ENCODE results near the gene ORC2. TPM values are rescaled to one million over a fixed set of nuclear protein-coding genes. Genes with fewer than 3 reads are reported as not detected.

ORC2 gene
- total RNA-seq, 3 donors from 2014 or later = 11.8 to 33.1 (median 23.3) TPM

DNA sequence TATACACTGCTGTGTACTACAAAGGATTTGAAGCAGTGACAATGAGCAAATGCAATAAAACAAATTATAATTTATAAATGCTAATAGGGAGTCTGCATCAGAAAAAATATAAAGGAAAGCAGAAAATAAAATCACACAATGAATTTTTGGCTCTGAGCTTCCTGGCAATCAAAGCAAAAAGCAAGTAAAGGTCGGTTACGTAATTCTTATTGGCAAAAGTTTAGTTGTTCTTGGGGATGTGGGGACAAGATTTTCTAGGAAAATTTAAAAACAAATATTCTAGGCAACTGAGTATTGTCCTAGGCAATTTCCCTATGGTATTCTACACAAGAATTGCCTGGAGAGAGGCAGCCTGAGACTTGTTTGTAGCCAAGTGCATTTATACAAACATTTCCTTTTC, 1.8 kb downstream of the ORC2 start:
- no peaks in the 10 kb centered on the region for H3K27me3 ChIP-seq
- H3K36me3 ChIP-seq = no peaks in the 10 kb centered on the region
- peaks cover 0 to 5% of the 10 kb centered on the region in 2 donors for H3K4me1 ChIP-seq
- intact Hi-C loops (cut with DNase I; ENCODE audit: low total_unique reads) = no loop called here
- TF ChIP-seq CTCF (IDR thresholded peaks at IDR 0.05) (no peak), POLR2A (IDR thresholded peaks at IDR 0.05) (no peak), POLR2AphosphoS5 (IDR thresholded peaks at IDR 0.05) (no peak)
- H3K27ac ChIP-seq = no peak overlapping the region
- DNase-seq (ENCODE audit: low spot score in 2 of 2) = no peak
- no peaks in the 10 kb centered on the region for H3K9me3 ChIP-seq
- H3K4me3 ChIP-seq = peak overlapping the region in 1 of 3 donors; percentile 91

- H3K9me3 ChIP-seq = no peaks in the 10 kb centered on the region
- H3K36me3 ChIP-seq = peaks cover 6% of the 10 kb centered on the region
- intact Hi-C loops (cut with DNase I; ENCODE audit: low total_unique reads) = no loop called here
- DNase-seq (ENCODE audit: low spot score in 2 of 2) = no peak
- H3K4me1 ChIP-seq = no peaks in the 10 kb centered on the region
- TF ChIP-seq POLR2A (IDR thresholded peaks at IDR 0.05) (no peak), POLR2AphosphoS5 (IDR thresholded peaks at IDR 0.05) (no peak), CTCF (IDR thresholded peaks at IDR 0.05) (no peak)
- H3K4me3 ChIP-seq = no peak overlapping the region
- H3K27ac ChIP-seq = no peak overlapping the region
- H3K27me3 ChIP-seq = no peaks in the 10 kb centered on the region
Observed at GRCh38 chr2:200950378-200950777, 13.1 kb downstream of the ORC2 start.

- H3K27me3 ChIP-seq = no peaks in the 10 kb centered on the region
- no peak for DNase-seq (ENCODE audit: low spot score in 2 of 2)
- no peaks in the 10 kb centered on the region for H3K4me1 ChIP-seq
- H3K36me3 ChIP-seq = peaks cover 6% of the 10 kb centered on the region
- H3K27ac ChIP-seq = no peak overlapping the region
- H3K9me3 ChIP-seq = no peaks in the 10 kb centered on the region
- TF ChIP-seq POLR2A (IDR thresholded peaks at IDR 0.05) (no peak), POLR2AphosphoS5 (IDR thresholded peaks at IDR 0.05) (no peak), CTCF (IDR thresholded peaks at IDR 0.05) (no peak)
- H3K4me3 ChIP-seq = no peak overlapping the region
- intact Hi-C loops (cut with DNase I; ENCODE audit: low total_unique reads) = no loop called here
Observed at GRCh38 chr2:200945395-200945729, 18.1 kb downstream of the ORC2 start.

DNA sequence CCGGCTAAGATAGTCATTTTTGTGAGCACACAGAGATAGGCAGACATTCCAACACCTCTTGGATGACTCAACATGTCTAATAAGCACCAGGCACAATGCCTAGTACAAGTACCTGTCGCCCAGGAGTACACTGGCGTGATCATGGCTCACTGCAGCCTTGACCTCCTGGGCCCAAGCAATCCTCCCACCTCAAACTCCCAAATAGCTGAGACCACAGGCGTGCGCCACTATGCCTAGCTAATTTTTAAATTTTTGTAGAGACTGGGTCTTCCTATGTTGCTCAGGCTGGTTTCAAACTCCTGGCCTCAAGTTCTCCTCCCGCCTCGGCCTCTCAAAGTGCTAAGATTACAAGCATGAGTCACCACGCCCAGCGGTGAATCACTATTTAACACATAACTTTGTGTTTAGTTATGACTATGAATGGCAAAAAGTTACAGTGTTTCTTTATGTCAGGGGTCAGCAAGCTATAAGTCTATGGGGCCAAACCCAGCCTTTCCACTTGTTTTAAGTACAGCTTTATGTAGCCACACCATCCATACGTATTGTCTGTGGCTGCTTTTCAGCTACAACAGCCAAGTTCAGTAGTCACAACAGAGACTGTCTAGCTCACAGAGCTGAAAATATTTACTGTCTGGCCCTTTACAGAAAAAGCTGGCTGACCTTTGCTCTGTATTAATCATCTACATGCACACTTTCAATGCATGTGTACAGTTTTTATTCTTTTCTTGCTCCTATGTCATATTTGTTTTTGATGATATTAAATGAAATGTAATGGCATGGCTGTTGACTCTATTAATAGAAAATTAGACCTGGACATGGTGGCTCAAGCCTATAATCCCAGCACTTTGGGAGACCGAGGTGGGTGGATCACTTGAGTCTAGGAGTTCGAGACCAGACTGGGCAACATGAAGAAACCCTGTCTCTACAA, 18.7 kb downstream of the ORC2 start:
- Histone ChIP-seq H3K36me3 (peaks cover 12% of the 10 kb centered on the region), H3K27ac (no peak overlapping the region), H3K27me3 (no peaks in the 10 kb centered on the region), H3K4me1 (no peaks in the 10 kb centered on the region), H3K9me3 (no peaks in the 10 kb centered on the region), H3K4me3 (no peak overlapping the region)
- no peak for DNase-seq (ENCODE audit: low spot score in 2 of 2)
- TF ChIP-seq CTCF (IDR thresholded peaks at IDR 0.05) = no peak
- no peak for TF ChIP-seq POLR2AphosphoS5 (IDR thresholded peaks at IDR 0.05)
- no peak for TF ChIP-seq POLR2A (IDR thresholded peaks at IDR 0.05)
- intact Hi-C loops (cut with DNase I; ENCODE audit: low total_unique reads) = no loop called here

- TF ChIP-seq POLR2A (IDR thresholded peaks at IDR 0.05) = no peak
- TF ChIP-seq CTCF (IDR thresholded peaks at IDR 0.05) = no peak
- no peak for TF ChIP-seq POLR2AphosphoS5 (IDR thresholded peaks at IDR 0.05)
- Histone ChIP-seq H3K36me3 (peaks cover 17% of the 10 kb centered on the region), H3K27ac (no peak overlapping the region), H3K9me3 (no peaks in the 10 kb centered on the region), H3K27me3 (no peaks in the 10 kb centered on the region), H3K4me3 (no peak overlapping the region), H3K4me1 (no peaks in the 10 kb centered on the region)
- DNase-seq (ENCODE audit: low spot score in 2 of 2) = no peak
- intact Hi-C loops (cut with DNase I; ENCODE audit: low total_unique reads) = loop anchor here (2.0 kb wide), 1 partner anchor 43 kb away; no protein-coding TSS in a partner anchor
Observed at GRCh38 chr2:200943527-200944105, 19.8 kb downstream of the ORC2 start.
